Middle frontal gyrus (tissue), 1 donor: ENCODE results near the gene PSAPL1.

ENCODE experiments used
- DNase-seq: peaks from one replicate; pipeline ENCODE4 v3.0.0-alpha.2; 2015; ENCODE audit warnings: low spot score; ENCODE audit errors: extremely low spot score

PSAPL1 gene

GRCh38 chr4:7434766-7435150 is at the start of gene PSAPL1:
TSS of gene PSAPL1 (minus strand) at chr4:7434930. CDS start at chr4:7434879, 51 bp downstream.
- DNase-seq = no peak

GRCh38 chr4:7481227-7481626 is 46.5 kb upstream of the PSAPL1 start:
- DNase-seq = no peak

- DNase-seq = no peak
These were observed 45.7 kb upstream of the PSAPL1 start for GRCh38 chr4:7480423-7480822.

GRCh38 chr4:7478665-7479064 is 43.9 kb upstream of the PSAPL1 start:
- no peak for DNase-seq

DNA sequence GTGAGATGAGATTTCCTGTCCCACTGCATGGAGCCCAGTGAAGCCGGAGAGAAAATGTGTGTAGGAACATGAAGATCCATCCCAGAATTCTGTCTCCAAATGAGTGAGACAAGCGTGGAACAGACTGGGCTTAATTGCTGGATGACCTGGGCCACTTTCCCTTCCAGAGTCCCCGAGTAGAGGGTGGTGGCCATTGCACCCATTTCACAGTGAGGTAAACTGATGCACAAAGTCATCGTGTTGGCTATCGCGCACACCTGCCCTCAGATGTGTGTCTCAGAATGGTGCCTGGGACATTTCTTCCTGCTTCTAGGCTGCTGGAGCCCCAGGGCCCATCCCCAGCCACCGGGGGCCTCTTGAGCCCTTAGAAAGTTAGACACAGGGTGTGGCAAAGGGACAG is 43.0 kb upstream of the PSAPL1 start:
- no peak for DNase-seq

DNA sequence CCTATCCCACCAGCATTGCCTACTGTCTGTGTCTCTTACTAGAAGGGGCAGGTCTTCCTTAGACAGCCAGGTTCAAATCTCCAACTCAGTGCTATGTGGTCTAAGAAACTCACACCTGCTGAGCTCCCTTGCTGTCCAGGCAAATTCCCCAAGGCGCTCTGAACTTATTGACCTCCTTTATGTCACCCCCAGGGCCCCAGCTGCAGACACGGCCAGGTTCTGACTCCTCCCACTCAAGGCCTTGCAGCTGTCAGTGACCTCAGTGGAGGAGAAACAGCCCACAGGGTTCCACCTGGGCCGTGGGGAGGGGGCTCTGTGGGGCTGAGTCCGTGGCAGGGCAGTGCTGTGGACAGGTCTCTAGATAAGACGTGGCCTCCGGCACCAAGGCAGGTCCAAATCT is 42.1 kb upstream of the PSAPL1 start:
- DNase-seq = no peak

DNA sequence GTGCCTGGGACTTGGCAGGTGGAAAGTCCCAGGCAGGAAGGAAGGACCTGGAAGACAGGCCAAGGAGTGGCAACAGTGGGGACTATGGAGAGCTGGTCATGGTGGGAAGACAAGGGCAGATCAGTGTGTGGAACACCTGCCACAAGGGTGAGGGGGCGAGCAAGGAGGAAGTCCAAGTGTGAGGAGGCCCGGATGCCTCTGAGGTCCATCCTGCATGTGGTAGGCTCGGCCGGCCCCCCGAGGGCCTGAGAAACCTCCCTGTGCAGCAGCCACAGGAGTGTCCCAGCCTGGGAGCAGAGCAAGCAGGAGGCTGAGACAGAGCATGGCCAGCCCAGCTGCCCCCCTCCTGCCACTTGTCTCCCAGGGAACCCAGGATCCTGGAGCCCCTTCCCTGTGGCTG is 40.5 kb upstream of the PSAPL1 start:
- DNase-seq = no peak

- DNase-seq = no peak
These were observed 39.6 kb upstream of the PSAPL1 start for GRCh38 chr4:7474320-7474719.

DNA sequence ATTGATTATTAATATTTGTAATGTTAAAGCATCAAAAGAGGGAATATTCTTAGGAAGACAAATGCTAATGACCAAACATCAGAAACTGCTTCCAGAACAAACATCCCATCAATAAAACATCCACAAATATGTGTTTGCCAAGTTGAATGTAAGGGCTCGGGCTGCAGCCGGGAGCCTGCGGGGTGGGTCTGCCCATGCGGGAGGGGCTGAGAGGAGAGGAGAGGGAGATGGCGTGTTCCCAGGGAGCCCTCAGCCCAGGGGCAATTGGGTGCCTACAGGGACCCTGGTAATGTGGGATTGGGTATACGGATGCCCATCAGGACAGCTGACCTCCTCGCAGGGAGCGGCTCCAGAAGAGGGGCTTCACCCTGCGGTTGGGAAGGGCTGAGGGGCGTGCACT is 38.4 kb upstream of the PSAPL1 start:
- no peak for DNase-seq

GRCh38 chr4:7472442-7473013 is 37.8 kb upstream of the PSAPL1 start:
- no peak for DNase-seq

DNA sequence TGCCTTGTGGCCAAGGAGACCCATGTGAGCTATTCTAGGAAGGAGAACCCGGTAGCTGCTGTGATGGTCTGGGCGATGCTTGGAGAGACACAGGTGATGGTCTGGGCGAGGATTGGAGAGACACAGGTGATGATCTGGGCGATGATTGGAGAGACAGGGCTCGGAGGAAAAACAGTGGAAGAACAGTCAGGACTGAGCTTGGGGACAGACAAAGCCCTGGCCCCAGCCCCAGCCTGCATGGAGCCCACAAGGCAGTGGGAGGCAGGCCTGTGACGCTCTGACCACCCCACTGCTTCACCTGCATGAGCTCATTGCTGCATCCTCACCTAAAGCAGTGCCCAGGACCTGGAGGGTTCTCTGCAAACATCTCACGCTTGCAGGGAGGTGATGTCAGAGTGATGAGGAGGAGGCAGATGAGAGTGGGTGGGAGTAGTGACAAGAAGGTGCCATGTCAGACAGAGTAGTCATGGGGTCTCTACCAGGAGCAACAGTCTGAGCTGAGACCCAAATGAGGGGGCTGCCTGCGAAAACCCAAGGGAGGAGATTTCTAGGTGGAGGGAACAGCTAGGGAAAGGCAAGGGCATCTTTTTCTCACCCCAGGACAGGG is 35.9 kb upstream of the PSAPL1 start:
- DNase-seq = no peak

GRCh38 chr4:7470111-7470510 is 35.4 kb upstream of the PSAPL1 start:
- no peak for DNase-seq

DNA sequence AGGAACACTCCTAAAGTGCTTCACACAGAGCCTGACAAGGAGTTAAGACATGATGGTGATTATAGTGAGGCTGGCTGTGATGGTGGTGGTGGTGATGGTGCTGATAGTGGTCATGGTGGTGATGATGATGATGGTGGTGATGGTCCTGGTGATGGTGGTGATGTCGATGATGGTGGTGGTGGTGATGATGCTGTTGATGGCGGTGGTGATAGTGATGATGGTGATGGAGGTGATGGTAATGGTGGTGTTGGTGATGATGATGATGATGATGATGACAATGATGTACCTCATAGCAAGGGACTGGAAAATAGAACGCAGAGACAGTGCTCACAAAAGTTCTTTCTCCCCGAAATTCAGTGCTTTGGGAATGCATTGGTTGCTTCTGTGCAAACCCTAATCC is 34.3 kb upstream of the PSAPL1 start:
- no peak for DNase-seq

- no peak for DNase-seq
These were observed 32.7 kb upstream of the PSAPL1 start for GRCh38 chr4:7467471-7467870.

GRCh38 chr4:7466904-7467303 is 32.2 kb upstream of the PSAPL1 start:
- DNase-seq = peak; percentile 20

DNA sequence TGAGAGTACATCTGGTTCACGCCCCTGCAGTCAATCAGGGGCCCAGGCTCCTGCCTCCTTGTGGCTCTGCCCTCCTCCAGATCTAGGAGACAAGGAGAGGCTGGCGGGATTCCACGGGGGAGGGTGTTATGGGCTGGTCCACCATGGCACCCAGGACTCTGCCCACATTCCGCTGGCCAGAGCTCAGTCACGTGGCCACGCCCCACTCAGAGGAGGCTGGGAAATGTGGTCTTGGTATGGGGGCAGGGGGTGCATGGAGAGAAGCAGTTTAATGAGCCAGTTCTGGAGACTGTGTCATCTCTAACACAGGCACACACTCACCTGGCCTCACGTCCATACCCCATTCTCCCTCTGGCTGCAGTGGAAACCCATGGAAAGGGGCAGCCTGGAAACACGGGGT is 31.5 kb upstream of the PSAPL1 start:
- DNase-seq = no peak

DNA sequence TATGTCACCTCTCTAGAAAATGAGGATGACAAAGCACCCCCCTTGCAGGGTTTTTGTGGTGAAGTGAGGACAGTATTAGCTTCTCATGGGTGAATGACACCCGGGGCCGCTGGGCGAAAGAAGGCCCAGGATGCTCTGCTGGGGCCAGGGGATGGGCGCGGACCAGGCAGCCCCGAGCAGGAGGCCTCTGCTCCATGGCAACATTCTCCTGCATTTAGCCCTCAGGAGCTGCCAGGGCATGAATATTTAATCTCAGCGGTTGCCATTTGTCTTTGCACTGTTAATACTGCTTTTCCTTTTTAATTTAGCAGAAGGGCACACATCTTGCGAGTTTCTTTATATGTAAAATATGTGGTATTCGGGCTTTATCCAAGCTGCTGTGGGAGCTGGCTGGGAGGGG is 30.3 kb upstream of the PSAPL1 start:
- DNase-seq = no peak

DNA sequence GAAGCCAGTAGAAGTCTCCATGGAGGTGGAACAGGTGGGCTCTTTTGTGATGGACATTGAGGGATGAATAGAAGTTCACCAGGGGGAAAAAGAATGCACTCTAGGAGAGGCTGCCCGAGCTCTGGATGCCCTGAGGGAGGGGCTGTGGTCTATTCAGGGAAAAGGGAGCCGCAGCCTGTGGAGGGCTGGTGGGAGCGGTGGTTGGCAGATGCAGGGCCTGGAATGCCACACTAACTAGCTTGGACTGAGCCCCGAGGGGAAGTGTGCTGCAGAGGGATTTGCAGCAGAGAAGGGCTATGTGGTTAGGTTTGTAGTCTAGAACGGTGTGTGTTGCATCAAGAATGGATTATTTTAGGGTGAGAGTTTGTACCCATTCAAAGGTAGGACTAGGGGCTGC is 29.5 kb upstream of the PSAPL1 start:
- no peak for DNase-seq

DNA sequence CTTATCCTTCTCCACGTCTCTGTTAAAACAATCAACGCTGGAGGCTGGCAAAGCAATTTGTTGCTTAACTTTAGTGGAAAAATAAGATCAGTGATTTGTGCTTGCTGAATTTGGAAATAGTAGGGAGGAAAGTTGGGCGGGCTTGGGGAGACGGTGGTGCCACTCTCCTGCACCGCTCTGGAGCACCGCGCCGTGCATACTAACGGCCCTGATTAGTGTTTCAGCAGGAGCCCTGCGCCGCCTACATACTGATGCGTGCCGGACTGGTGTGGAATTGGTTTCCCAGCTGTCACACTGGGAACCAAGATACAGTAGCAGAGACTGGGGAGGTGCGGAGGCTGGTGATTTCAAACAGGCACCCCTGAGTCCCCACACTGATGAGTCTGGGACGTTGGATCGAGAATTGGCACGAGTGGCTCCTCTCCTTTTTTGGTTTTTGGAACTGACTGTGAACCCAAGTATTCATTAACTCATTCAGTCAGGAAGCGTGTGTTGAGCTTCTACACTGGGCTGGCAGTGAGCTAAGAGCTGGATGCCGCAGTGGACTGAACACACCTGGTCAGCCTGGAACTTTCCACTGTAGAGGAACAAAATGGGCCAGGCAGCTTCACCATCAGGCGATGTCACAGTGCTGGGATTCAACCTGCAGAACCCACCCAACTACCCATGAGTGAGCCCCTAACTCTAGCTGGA is 29.0 kb upstream of the PSAPL1 start:
- DNase-seq = no peak

- DNase-seq = peak; percentile 12
These were observed 27.8 kb upstream of the PSAPL1 start for GRCh38 chr4:7462509-7462971.

DNA sequence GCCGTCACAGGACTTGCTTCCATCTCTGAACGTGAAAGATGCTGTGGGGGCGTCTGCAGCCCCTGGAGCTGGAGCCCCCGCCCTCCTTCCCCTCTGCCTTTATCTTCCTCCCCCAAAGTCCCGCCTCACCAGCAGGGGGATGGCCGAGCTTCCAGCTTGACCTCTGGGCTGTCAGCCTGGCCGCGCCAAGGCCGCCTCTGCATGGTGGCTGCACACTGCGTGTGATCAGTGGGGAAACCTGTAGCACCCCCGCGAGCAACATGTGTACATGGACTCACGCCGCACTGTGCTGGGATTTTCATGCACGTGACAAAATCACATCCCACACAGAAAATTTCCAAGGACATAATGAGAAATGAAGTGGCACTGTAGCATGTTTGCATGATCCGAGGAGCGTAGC is 26.5 kb upstream of the PSAPL1 start:
- no peak for DNase-seq

- no peak for DNase-seq
These were observed 25.8 kb upstream of the PSAPL1 start for GRCh38 chr4:7460566-7460965.

DNA sequence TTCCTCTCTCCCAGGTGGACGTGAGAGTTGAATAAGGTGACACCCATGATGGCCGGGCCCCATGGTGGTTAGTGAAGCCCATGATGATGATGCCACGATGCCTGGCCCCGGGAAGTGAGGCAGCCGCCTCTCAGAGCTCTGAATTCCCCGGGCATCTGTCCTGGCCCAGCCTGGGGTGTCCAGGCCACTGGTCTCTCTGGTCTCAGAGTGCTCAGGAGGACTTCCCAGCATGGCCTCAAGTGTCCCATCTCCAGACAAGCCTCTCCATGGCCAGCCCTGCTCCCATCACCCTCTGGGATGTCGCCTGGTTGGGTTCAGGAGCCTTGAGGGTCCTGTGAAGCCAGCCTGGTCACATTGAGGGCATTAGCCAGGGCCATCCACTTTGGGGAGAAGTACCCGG is 24.7 kb upstream of the PSAPL1 start:
- no peak for DNase-seq
